Neural cell (in vitro differentiated cells): ENCODE results near the gene CACNA2D2.

Experiments
- EP300 ChIP-seq: fragments of 450-650 bp; conservative IDR thresholded peaks from 2 replicates; pipeline ENCODE4 v1.6.1; 2014; ENCODE audit warnings: antibody characterized with exemption, mild to moderate bottlenecking, moderate library complexity; ENCODE audit not compliant: poor library complexity, severe bottlenecking
- EZH2 ChIP-seq: fragments of 200-600, 300-800 bp; shearing (Covaris generic), sonication (generic); IDR thresholded peaks from 2 replicates; pipeline ENCODE4 v1.6.1; 2014; ENCODE audit warnings: antibody characterized with exemption, low read length, borderline replicate concordance, mild to moderate bottlenecking; ENCODE audit not compliant: insufficient read depth, poor library complexity, severe bottlenecking
- POLR2AphosphoS5 ChIP-seq: IDR thresholded peaks from 2 replicates; pipeline ENCODE4 v1.6.1; 2012
- RAD21 ChIP-seq: fragments of 450-650 bp; conservative IDR thresholded peaks from 2 replicates; pipeline ENCODE4 v1.6.1; 2014; ENCODE audit warnings: antibody characterized with exemption, mild to moderate bottlenecking, moderate library complexity
- SMC3 ChIP-seq: fragments of 450-650 bp; conservative IDR thresholded peaks from 2 replicates; pipeline ENCODE4 v1.6.1; 2014; ENCODE audit warnings: antibody characterized with exemption, mild to moderate bottlenecking, moderate library complexity; ENCODE audit not compliant: poor library complexity
- TAF1 ChIP-seq: IDR thresholded peaks from 2 replicates; pipeline ENCODE4 v1.6.1; 2012; ENCODE audit warnings: low read depth
- TF ChIP-seq, protein P1 (sequence below): fragments of 450-650 bp; IDR thresholded peaks from 2 replicates; pipeline ENCODE4 v1.5.1; 2014; ENCODE audit warnings: antibody characterized with exemption, mild to moderate bottlenecking, moderate library complexity; ENCODE audit not compliant: poor library complexity, severe bottlenecking
- TF ChIP-seq, protein P2 (sequence below): IDR thresholded peaks from 2 replicates; pipeline ENCODE4 v1.6.1; 2012; ENCODE audit warnings: borderline replicate concordance

DNA sequence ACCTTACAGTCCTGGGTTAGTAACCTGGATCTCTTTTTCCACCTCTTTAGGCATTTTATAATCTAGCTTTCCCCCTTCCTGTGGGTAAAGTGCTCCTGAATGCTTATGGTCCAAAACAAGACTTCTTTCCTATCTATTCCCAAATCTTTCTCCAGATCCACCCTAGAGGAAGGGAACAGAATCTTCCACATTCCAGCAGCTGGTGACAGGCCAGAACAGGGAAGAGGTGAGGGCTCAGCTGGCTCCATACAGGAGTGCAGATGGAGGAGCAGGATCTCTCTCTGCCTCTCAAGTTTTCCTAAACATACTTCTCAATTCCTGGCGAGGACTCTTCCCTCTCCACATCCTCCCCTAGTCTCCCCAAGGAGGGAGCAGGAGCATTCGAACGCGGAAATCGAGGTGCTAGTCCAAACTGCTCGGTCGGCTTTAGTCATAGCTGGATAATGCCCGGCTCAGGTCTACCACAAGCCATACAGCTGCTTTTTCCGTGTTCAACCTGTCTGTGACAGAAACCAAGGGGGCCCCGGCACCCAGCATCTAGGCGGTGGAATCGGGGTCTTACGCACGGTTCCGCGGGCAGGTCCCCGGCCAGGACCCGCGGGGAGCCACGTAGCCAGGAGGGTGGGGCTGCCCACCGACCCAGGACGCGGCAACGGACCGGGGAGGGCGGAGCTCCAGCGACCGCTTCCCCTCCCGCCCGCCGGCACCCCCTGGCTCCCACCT is 166.8 kb downstream of the CACNA2D2 start:
- TF ChIP-seq, protein P1, sequence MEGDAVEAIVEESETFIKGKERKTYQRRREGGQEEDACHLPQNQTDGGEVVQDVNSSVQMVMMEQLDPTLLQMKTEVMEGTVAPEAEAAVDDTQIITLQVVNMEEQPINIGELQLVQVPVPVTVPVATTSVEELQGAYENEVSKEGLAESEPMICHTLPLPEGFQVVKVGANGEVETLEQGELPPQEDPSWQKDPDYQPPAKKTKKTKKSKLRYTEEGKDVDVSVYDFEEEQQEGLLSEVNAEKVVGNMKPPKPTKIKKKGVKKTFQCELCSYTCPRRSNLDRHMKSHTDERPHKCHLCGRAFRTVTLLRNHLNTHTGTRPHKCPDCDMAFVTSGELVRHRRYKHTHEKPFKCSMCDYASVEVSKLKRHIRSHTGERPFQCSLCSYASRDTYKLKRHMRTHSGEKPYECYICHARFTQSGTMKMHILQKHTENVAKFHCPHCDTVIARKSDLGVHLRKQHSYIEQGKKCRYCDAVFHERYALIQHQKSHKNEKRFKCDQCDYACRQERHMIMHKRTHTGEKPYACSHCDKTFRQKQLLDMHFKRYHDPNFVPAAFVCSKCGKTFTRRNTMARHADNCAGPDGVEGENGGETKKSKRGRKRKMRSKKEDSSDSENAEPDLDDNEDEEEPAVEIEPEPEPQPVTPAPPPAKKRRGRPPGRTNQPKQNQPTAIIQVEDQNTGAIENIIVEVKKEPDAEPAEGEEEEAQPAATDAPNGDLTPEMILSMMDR = no peak
- TF ChIP-seq, protein P2, sequence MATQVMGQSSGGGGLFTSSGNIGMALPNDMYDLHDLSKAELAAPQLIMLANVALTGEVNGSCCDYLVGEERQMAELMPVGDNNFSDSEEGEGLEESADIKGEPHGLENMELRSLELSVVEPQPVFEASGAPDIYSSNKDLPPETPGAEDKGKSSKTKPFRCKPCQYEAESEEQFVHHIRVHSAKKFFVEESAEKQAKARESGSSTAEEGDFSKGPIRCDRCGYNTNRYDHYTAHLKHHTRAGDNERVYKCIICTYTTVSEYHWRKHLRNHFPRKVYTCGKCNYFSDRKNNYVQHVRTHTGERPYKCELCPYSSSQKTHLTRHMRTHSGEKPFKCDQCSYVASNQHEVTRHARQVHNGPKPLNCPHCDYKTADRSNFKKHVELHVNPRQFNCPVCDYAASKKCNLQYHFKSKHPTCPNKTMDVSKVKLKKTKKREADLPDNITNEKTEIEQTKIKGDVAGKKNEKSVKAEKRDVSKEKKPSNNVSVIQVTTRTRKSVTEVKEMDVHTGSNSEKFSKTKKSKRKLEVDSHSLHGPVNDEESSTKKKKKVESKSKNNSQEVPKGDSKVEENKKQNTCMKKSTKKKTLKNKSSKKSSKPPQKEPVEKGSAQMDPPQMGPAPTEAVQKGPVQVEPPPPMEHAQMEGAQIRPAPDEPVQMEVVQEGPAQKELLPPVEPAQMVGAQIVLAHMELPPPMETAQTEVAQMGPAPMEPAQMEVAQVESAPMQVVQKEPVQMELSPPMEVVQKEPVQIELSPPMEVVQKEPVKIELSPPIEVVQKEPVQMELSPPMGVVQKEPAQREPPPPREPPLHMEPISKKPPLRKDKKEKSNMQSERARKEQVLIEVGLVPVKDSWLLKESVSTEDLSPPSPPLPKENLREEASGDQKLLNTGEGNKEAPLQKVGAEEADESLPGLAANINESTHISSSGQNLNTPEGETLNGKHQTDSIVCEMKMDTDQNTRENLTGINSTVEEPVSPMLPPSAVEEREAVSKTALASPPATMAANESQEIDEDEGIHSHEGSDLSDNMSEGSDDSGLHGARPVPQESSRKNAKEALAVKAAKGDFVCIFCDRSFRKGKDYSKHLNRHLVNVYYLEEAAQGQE = peak; percentile 18
- no peak for TF ChIP-seq EZH2
- no peak for TF ChIP-seq POLR2AphosphoS5
- TF ChIP-seq RAD21 = no peak
- peak; percentile 28 for TF ChIP-seq SMC3
- TF ChIP-seq EP300 = no peak
- TF ChIP-seq TAF1 = no peak
